ENCODE data around the gene HES5. TPM values are rescaled to one million over a fixed set of nuclear protein-coding genes. Genes with fewer than 3 reads are reported as not detected.

Gene HES5
- total and polyA plus RNA-seq, 2 experiments from 2014 or later = 0.16 to 0.21 TPM

GRCh38 chr1:2502661-2503553 lies 27.2 kb downstream of the HES5 start (continued):
- TF ChIP-seq, protein P1, sequence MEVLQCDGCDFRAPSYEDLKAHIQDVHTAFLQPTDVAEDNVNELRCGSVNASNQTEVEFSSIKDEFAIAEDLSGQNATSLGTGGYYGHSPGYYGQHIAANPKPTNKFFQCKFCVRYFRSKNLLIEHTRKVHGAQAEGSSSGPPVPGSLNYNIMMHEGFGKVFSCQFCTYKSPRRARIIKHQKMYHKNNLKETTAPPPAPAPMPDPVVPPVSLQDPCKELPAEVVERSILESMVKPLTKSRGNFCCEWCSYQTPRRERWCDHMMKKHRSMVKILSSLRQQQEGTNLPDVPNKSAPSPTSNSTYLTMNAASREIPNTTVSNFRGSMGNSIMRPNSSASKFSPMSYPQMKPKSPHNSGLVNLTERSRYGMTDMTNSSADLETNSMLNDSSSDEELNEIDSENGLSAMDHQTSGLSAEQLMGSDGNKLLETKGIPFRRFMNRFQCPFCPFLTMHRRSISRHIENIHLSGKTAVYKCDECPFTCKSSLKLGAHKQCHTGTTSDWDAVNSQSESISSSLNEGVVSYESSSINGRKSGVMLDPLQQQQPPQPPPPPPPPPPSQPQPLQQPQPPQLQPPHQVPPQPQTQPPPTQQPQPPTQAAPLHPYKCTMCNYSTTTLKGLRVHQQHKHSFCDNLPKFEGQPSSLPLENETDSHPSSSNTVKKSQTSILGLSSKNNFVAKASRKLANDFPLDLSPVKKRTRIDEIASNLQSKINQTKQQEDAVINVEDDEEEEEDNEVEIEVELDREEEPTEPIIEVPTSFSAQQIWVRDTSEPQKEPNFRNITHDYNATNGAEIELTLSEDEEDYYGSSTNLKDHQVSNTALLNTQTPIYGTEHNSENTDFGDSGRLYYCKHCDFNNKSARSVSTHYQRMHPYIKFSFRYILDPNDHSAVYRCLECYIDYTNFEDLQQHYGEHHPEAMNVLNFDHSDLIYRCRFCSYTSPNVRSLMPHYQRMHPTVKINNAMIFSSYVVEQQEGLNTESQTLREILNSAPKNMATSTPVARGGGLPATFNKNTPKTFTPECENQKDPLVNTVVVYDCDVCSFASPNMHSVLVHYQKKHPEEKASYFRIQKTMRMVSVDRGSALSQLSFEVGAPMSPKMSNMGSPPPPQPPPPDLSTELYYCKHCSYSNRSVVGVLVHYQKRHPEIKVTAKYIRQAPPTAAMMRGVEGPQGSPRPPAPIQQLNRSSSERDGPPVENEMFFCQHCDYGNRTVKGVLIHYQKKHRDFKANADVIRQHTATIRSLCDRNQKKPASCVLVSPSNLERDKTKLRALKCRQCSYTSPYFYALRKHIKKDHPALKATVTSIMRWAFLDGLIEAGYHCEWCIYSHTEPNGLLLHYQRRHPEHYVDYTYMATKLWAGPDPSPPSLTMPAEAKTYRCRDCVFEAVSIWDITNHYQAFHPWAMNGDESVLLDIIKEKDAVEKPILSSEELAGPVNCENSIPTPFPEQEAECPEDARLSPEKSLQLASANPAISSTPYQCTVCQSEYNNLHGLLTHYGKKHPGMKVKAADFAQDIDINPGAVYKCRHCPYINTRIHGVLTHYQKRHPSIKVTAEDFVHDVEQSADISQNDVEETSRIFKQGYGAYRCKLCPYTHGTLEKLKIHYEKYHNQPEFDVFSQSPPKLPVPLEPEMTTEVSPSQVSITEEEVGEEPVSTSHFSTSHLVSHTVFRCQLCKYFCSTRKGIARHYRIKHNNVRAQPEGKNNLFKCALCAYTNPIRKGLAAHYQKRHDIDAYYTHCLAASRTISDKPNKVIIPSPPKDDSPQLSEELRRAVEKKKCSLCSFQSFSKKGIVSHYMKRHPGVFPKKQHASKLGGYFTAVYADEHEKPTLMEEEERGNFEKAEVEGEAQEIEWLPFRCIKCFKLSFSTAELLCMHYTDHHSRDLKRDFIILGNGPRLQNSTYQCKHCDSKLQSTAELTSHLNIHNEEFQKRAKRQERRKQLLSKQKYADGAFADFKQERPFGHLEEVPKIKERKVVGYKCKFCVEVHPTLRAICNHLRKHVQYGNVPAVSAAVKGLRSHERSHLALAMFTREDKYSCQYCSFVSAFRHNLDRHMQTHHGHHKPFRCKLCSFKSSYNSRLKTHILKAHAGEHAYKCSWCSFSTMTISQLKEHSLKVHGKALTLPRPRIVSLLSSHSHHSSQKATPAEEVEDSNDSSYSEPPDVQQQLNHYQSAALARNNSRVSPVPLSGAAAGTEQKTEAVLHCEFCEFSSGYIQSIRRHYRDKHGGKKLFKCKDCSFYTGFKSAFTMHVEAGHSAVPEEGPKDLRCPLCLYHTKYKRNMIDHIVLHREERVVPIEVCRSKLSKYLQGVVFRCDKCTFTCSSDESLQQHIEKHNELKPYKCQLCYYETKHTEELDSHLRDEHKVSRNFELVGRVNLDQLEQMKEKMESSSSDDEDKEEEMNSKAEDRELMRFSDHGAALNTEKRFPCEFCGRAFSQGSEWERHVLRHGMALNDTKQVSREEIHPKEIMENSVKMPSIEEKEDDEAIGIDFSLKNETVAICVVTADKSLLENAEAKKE (CRISPR knock-in tag; IDR thresholded peaks at IDR 0.05) = no peak

DNA sequence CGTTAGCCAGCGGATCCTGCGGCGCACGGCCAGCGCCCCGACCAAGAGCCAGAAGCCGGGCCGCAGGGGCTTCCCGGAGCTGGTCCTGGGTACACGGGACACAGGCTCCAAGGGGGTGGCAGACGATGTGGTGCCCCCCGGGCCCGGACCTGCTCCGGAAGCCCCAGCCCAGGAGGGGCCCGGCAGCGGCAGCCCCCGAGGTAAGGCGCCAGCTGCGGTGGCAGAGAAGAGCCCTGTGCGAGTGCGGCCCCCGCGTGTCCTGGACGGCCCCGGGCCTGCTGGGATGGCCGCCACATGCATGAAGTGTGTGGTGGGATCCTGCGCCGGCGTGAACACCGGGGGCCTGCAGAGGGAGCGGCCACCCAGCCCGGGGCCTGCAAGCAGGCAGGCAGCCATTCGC lies 27.9 kb downstream of the HES5 start:
- ATAC-seq (no peak), DNase-seq (ENCODE audit: low spot score) (no peak)
- Mint-ChIP-seq H3K9me3 (no peaks in the 10 kb centered on the region), H3K4me1 (no peaks in the 10 kb centered on the region), H3K36me3 (ENCODE audit: low read depth) (no peaks in the 10 kb centered on the region), H3K27me3 (ENCODE audit: insufficient read depth, low read depth, poor library complexity) (peaks cover 9% of the 10 kb centered on the region), H3K4me3 (no peak overlapping the region), H3K27ac (no peak overlapping the region)
- Histone ChIP-seq H3K9me2 (ENCODE audit: insufficient read depth) (no peaks in the 10 kb centered on the region), H4K20me1 (replicated peaks; ENCODE audit: insufficient read depth) (no peaks in the 10 kb centered on the region), H3K27me3 (ENCODE audit: insufficient read depth) (no peaks in the 10 kb centered on the region), H3K27ac (ENCODE audit: low read depth) (no peak overlapping the region), H3K4me1 (ENCODE audit: insufficient read depth) (no peaks in the 10 kb centered on the region), H3K4me2 (no peak overlapping the region), H3K4me3 (no peak overlapping the region), H3F3A (replicated peaks; ENCODE audit: low read depth) (no peaks in the 10 kb centered on the region), H3K36me3 (ENCODE audit: insufficient read depth) (no peaks in the 10 kb centered on the region), H3K79me2 (replicated peaks; ENCODE audit: insufficient read depth) (no peaks in the 10 kb centered on the region), H2AFZ (no peak overlapping the region)
- TF ChIP-seq, protein P1 (CRISPR knock-in tag; IDR thresholded peaks at IDR 0.05) = no peak
- TF ChIP-seq, protein P2, sequence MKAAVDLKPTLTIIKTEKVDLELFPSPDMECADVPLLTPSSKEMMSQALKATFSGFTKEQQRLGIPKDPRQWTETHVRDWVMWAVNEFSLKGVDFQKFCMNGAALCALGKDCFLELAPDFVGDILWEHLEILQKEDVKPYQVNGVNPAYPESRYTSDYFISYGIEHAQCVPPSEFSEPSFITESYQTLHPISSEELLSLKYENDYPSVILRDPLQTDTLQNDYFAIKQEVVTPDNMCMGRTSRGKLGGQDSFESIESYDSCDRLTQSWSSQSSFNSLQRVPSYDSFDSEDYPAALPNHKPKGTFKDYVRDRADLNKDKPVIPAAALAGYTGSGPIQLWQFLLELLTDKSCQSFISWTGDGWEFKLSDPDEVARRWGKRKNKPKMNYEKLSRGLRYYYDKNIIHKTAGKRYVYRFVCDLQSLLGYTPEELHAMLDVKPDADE (IDR thresholded peaks at IDR 0.05) = no peak
- no peak for TF ChIP-seq CTCF (conservative IDR thresholded peaks at IDR 0.05; ENCODE audit: low read depth in 2 of 2)
- no peak for TF ChIP-seq STAT1 (IDR thresholded peaks at IDR 0.05; ENCODE audit: unreplicated experiment)
